ENCODE results near the gene FRMPD1.

FRMPD1 gene

DNA sequence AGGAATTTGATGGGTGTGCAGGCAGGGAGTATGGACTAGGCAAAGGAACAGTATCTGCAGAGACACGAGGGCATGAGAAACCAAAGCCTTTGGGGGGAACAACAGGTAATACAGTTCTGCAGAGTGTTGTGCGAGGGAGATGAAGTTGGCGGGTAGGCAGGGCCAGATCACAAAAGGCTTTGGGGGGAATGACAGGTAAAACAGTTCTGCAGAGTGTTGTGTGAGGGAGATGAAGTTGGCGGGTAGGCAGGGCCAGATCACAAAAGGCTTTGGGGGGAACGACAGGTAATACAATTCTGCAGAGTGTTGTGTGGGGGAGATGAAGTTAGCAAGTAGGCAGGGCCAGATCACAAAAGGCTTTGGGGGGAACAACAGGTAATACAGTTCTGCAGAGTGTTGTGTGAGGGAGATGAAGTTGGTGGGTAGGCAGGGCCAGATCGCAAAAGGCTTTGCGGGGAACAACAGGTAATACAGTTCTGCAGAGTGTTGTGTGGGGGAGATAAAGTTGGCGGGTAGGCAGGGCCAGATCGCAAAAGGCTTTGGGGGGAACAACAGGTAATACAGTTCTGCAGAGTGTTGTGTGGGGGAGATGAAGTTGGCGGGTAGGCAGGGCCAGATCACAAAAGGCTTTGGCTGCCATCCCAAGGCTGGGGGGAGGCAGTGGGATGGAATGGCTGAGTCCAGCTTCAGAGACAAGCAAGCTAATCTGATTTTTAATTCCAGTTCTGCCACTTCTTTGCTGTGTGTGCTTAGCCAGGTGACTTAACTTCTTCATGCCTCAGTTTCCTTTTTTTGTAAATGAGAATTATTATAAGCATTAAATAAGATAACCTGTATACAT lies 33.0 kb downstream of the FRMPD1 start:
- no peak for DNase-seq

DNA sequence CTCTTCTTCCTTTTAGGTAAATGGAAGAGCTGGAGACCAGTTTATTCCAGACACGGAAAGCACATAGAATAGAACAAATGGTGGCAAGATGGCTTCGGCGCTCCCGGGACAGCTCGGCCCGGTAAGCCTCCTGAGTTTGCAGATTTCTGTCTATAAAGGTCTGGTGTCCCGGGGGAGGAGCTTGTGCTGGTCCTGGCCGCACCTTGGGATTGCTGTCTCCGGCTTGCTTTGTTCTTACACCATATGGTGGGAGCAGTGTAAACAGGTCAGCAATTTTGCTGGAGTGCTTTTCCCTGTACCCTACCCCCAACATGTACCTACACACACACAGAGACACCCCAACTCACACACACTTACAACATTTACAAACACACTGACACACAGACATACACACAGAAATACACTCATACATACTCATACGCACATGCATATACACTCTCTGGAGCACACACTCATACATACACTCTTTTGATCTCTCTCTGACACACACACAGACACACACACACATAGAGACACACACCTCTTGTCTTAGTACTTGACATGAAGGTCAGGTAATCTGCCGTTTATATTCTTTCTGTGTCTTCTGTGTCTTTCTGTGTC lies 42.0 kb downstream of the FRMPD1 start:
- peak; percentile 18 for DNase-seq

DNA sequence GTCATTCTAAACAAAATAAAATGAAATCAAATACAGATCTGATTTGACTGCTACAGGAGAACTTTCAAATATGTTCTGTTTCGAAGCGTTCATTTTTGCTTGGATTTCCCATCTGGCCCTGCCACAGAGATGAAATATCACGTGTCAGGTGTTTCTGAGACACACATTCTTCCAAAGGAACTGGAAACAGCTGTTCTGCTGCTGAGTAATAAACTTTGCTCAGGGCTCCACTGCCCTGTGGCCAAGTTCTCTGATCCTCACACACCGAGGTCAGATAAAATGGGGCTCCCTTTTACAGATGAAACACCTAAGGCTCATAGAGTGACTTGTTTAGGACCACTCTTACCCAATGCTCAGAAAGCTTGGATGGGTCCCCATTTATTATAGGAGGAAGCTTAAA lies 42.5 kb downstream of the FRMPD1 start:
- DNase-seq, result no peak

DNA sequence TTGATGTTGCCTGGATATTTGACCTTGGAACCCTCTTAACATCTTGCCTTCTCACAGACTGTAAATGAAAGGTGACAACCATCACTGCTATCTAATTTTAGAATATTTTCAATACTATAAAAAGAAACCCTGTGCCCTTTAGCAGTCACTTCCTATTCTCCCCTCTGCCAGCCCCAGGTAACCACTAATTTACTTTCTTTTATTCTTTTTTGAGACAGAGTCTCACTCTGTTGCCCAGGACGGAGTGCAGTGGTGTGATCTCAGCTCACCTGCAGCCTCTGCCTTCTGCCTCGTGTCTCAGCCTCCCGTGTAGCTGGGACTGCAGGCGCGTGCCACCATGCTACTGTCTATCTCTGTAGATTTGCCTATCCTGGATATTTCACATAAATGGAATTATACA lies 43.6 kb downstream of the FRMPD1 start:
- no peak for DNase-seq

DNA sequence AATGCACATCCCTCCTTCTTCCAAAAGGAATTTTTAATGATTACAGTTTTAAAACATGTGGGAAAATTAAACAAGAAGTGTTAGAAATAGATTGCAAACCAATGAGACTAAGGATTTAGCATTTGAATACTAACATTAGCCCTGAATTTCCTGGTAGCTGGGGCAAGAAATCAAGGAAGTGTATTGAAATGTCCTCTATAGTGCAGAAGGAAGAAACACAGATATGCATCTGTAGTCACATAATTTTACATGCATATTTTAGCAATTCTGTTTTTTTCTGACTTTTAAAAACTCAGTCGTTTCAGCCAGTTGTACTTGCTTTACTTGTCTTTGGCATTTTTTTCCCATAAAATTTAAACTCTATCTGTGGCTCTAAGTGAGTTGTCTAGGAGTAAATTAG lies 45.8 kb downstream of the FRMPD1 start:
- DNase-seq, result no peak

DNA sequence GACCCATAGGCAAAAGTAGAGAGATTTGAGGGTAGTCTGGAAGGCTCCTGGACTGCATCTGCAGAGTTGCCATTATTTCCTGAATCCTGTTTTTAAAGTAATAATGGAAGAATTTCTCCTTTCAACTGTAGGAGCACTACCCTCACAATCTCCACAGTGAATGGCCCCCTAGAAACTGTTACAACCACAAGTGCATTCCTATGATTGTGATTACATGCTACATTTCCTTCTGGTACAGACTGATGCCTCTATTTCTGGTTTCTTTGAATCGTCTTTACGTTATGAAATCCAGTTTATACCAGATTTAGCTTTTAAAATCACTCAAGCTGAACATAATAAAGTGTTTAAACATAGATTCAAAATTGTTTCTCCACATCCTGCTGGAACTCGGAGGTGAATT lies 49.4 kb downstream of the FRMPD1 start:
- no peak for DNase-seq

DNA sequence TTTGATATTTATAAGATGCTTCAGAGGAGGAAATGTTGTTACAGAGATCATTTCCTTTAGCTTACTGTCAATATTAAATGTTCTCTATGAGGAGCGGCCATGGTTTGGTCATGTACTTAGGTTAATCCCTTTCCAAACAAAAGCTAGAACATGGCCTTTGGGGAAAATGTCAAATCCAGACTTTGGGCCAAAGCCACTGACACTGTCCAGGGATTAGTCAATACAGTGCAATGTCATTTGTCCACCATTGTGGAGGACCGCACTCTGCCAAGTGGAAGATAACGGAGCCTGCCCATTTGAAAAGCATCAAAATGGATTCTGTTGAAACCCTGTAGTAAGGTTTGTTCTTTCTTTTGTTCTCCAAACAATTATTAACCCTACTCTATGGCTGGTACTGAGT lies 50.1 kb downstream of the FRMPD1 start:
- DNase-seq, result no peak

DNA sequence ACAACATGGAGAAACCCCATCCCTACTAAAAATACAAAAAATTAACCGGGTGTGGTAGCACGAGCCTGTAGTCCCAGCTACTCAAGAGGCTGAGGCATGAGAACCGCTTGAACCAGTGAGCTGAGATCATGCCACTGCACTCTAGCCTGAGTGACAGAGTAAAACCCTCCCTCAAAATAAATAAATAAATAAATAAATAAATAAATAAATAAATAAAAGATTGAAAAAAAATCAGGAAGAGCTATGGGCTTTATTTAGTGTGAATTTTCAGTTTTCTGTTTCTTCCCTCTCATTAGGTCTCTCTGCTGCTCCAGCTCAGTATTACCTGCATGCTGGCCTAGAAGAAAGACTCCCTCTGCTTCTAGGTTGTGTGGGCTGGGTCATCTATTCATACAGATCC lies 55.0 kb downstream of the FRMPD1 start:
- DNase-seq, result no peak

DNA sequence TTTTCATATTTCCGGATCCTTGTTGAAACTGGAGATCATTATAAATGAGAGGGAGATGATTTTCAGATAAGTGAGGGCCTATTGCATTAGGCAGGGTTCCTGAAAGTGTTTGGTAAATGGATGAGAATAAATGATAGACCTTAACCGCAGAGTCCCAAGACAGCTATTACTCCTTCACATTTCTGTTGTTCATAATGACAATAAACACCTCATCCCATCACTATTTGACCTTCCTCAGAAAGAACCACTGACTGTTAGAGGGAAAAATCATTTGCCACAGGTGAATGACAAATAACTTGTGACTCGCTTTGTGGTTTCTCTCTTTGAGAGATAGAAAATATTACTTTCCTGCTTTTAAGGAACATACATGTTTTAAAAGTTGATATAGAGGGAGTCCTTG lies 55.5 kb downstream of the FRMPD1 start:
- no peak for DNase-seq

DNA sequence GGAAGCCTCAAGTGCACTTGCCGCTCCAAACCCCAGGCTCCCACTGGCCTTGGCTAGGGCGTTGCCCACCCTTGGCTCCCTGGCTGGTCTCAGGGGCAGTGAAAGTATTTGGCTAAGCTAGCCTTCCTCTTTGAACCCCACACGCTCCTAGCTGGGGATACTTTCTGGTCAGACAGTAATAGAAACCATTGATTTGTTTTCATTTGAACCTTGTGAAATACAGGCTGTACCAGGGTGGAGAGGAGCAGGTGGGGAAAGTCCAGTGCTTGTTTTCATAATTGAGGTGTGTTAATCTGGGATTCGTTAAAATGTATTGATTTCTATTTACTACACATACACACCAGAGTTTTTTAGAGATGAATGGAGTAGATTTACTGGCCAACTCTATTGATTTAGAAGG lies 57.0 kb downstream of the FRMPD1 start:
- DNase-seq, result no peak

DNA sequence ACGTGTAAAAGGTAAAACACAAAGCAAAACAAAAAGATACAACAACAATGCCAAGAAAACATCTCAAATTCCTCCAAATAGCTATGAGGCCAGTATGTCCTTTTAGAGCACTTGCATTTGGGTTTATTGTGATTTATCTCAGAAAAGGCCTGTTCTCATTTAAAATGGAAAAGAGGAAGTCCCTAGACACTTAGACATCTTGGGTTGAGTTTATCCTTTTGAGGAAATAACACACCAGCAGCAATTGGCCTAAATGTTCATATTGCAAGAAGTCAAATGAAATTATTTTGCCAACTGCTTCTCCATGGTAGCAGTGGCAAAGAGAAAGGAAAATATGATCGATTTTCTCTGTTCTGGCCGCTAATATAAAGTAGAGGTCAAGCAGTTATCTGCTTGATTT lies 59.3 kb downstream of the FRMPD1 start:
- no peak for DNase-seq

DNA sequence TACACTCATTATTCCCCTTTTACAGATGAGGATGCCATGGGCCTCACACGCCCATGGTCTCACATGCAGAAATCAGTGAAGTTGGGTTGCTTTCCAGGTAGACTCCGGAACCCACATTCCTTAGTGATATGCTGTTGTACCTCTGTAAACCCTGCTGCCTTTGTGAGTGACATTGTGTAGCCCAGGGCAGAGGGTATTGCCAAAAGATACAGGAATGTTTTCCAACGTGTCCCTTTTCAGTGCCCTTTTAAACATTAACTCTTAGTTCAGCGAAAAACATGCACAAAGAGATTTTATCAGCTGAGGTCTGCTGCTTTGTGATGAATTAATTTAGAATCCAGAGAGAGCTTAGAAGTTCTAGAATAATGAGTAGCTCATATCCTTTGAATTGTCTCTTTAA lies 64.5 kb downstream of the FRMPD1 start:
- no peak for DNase-seq

DNA sequence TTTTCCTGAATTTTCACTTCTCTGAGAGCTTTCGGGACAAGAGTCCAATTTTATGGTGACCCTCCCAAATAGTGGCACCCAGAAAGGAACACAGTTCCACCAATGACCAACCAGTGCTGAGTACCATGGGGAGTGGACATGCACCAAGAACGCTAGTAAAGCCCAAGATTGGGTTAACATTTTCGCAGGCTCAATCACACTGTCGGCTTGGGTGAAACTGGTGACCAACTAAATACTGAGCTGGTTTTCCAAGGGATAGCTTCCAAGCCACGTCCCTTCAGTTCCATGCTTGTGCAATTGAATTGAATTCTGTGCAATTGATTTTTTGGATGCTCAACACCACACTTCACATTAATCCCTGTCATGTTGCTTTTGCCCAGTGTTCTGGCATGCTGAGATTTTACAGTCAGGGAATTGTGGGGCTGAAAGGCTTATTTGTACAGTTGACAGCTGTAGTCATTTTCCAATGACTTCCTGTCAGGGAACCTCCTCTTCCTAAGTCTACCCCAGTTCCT lies 65.3 kb downstream of the FRMPD1 start:
- no peak for DNase-seq

DNA sequence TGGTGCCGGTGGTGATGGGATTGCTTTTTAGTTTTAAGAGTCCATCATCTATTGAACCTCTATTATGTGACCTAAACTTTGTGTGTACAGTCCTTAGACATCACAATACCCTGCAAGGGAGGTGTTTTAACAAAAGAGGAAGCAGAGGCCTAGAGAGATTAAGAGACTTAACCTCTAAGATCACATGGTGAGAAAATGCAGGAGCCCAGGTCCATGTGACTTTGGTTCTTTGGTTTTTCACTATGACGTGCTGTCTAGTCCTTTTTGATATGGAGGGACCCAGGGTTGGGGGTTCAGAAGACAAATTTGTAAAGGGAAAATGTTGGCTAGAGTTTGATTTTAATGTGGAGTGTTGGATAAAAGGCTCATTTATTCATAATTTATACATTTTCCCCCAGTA lies 68.8 kb downstream of the FRMPD1 start:
- DNase-seq, result no peak

DNA sequence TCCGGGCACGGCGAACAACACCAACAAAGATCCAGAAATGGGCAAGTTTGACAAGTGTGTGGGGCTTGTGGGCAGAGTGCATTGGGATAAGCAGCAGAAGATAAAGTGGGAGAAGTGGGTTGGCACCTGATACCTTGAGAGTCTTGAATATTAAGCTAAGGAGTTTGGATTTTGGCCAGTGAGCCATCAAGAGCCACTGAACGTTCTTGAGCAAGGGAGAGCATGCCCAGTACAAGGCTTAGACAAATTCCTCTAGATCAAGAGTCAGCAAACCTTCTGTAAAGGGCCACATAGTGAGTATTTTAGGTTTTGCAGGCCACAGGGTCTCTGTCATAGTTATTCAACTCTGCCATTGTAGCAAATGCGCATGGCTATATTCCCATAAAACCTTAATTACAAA lies 76.3 kb downstream of the FRMPD1 start:
- no peak for DNase-seq

DNA sequence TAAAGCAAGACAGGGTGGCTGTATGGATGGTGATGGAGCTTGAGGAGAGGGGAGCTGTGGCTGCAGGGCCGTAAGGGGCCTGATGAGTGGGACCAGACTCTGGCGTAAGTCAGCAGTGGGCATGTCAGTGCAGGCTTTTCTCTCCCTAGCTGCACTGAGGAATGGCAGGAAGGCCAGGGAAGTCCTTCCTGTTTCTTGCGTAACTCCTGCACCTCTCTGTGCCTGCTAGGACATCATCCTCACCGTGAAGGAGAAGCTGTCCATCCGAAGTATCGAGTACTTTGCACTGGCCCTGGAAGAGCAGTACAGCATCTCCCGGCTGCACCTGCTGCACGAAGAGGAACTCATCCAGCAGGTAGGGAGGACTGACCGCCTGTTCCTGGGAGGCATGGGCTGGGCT lies 78.7 kb downstream of the FRMPD1 start:
- DNase-seq, result no peak

DNA sequence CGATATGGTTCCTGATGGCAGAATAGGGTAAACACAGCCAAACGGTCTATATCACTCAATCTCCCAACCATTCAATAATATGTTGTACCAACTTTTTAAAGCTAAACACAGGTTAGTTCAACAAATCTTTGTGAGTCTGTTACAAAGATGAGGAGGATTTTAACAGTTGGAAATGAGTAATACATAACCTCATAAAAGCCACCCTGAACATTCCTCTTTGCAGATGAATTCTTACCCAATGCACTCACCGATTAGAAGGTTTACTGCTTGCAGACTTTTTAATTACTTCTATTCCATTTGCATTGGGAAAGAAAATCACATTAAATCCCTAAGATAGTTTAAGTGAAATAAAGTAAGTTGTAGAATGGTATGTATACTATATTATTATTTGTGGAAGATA lies 79.5 kb downstream of the FRMPD1 start:
- no peak for DNase-seq

DNA sequence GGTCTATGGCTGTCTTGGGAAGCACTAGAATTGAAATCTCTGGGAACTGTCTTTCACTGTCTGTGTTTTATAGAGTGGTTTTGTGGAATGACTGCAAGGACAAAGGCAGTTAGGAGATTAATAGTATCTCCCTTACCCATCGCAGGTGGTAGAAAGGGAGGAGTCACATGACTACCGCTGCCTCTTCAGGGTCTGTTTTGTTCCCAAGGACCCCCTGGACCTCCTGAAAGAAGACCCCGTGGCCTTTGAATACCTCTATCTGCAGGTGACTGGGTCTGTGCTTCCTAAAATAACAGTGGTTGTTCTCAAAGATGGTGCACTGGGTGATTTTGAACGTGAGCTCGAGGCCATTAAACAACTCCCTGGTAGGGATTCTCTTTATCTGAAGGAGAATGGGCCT lies 80.1 kb downstream of the FRMPD1 start:
- DNase-seq, result no peak

DNA sequence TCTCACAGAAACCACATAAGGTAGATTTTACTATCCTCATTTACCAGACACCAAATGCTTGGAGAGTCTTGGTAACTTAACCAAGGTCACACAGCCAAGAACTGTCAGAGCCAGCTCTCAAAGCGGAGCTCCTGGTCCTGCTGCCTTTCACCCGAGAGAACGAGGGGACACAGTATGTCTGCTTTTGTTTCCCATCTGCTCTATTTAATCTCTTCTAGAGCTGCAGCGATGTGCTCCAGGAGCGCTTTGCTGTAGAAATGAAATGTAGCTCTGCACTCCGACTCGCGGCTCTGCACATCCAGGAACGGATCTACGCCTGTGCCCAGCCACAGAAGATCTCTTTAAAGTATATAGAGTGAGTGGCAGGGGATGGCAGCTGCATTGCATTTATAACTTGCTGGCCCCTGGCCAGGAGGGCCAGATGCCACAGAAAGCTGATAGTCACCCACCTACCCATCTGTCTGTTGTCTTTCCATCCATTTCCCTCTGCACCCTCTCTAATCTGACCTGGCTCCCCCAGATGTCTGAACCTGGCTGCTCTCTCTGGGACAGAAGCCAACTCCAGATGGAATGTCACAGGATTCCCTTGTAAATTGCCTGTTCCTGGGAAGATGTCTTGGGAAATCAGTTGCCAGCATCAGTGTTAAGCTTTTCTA lies 81.5 kb downstream of the FRMPD1 start:
- DNase-seq, result no peak

DNA sequence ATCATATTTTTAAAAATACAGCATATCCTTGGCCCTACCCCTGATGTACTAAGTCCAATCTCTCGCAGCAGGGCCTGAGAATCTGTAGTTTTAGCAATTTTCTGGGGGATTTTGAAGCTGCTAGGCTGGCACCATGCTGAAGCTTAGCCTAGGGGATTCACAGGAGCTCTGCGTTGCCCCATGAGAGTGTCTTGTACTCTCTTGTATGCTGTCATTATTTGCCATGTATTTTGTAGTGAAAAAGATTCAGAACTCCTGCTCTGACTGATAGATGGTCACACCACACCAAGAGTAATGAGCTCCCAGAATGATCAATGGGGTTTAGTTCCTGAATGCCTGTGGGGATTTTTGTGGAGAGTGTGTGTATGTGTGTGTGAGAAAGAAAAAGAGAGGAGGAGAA lies 82.2 kb downstream of the FRMPD1 start:
- no peak for DNase-seq

DNA sequence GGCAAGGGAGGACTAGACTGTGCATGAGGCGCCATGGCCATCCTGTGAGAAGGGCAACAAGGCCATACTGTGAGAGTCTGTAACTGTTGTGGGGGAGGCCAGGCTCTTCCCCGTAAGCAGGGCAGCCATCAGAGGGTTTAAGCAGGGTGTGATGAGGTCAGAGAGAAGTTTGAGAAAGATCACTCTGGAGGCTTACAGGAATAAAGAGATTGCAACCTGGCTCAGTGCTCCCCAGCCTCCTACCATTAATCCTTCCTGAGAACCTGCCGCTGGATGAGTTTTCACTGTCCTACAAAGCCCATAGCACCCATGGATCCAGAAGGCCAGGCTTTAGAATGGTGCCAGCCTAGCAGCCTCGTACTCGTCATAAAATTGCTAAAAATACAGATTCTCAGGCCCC lies 88.5 kb downstream of the FRMPD1 start:
- DNase-seq, result no peak

DNA sequence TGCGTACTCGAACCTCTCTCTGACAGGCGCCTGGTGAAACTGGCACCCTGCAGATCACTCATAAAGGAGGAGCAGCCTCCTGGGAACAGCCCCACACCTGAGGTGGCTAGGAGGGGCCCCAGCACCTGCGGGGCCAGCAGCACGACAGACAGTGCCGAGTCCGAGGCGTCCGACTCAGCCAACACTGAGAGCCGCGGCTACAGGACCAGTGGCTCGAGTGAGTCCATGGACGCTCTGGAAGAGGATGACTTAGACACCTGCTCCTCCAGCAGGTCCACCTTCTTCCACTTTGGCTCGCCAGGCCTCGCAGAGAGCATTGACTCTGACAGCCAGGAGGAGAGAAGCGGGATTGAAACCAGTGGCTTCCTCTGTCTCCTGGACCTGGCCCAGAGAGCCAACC lies 89.4 kb downstream of the FRMPD1 start:
- DNase-seq, result no peak

DNA sequence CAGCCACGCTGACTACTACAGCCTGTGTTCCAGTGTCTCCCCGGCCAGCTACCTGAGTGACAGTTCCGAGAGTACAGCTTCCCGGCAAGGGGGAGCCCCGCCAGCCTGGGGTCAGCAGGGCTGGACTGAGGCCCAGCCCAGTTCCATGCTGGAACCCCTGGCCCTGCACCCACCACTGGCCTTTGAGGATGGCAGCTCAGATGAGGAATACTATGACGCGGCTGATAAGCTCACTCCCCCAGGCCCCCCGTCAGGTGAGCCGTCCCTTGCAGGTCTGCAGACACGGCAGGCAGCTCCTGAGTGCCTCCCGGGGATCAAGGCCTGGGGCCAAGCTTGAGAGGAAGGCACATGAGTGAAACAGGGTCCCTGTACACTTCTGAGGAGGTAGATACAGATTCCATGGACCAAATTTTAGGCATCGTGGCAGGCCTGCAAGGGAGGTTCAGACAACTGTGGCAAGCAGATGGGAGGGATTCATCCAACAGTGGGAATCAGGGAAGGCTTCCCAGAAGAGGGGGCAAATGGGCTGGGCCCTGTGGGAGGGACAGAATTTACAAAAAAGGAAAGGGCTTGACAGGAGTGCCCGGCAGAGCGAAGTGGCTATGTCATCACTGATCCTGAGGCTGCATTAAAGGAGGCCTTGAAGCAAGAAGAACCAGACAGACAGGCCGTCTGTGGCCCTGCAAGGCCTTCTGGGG lies 90.0 kb downstream of the FRMPD1 start:
- DNase-seq, result no peak

DNA sequence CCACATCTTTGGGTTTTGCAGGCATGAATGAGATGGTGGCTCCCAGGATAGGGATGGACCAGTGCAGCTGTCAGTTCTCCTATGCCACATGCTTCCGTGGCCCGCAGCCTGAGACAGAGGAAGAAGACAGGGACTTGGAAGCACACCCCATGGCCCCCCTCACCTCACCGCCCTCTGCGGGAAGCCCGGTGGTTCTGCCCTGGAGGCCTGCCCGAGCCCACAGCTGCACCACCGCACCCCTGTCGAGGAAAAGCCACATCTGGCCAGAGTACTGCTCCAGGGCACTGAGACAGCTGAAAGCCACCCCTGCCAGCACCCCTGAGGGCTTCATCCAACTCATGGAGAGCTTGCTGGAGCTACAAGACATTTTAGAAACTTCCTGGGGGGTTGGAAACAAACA lies 95.2 kb downstream of the FRMPD1 start:
- DNase-seq, result no peak

All from NCI-H2227 treated with DMSO at 0.1 percent for 48 hours (cell line).